ENCODE measurements around the gene OR52K1.
A peak's percentile ranks its signal among the peaks of the same experiment; 100 is the strongest.
"Not testable (repeated sequence)": the region's sequence is repeated elsewhere in the genome, so short reads cannot be mapped to it uniquely, and the experiment has no call there.

The OR52K1 gene

GRCh38 chr11:4482445-4482844 lies at the start of gene OR52K1:
TSS of gene OR52K1 (plus strand) at chr11:4482646. CDS start at chr11:4488901, 6,255 bp downstream.
- DNase-seq = no peak

GRCh38 chr11:4433856-4434255 lies 48.6 kb upstream of the OR52K1 start:
- no peak for DNase-seq

GRCh38 chr11:4436411-4436810 lies 46.0 kb upstream of the OR52K1 start:
- no peak for DNase-seq

- no peak for DNase-seq
Measured at GRCh38 chr11:4441515-4441914, 40.9 kb upstream of the OR52K1 start.

GRCh38 chr11:4443232-4443891 lies 39.1 kb upstream of the OR52K1 start:
- no peak for DNase-seq

- DNase-seq = no peak
Measured at GRCh38 chr11:4448995-4449394, 33.5 kb upstream of the OR52K1 start, which contains the start of gene OR52K2. TSS of gene OR52K2 (plus strand) at chr11:4449295. CDS start at chr11:4449340, 45 bp downstream.

GRCh38 chr11:4453118-4453517 lies 29.3 kb upstream of the OR52K1 start:
- DNase-seq = no peak

- no peak for DNase-seq
Measured at GRCh38 chr11:4454021-4454420, 28.4 kb upstream of the OR52K1 start.

GRCh38 chr11:4455419-4455818 lies 27.0 kb upstream of the OR52K1 start:
- DNase-seq = peak in 1 of 2 donors; percentile 39

- no peak for DNase-seq
Measured at GRCh38 chr11:4459500-4459899, 22.9 kb upstream of the OR52K1 start.

- no peak for DNase-seq
Measured at GRCh38 chr11:4460151-4460550, 22.3 kb upstream of the OR52K1 start.

GRCh38 chr11:4464216-4465159 lies 18.0 kb upstream of the OR52K1 start:
- DNase-seq = no peak

- no peak for DNase-seq
Measured at GRCh38 chr11:4465407-4465806, 17.0 kb upstream of the OR52K1 start.

GRCh38 chr11:4466131-4466870 lies 16.1 kb upstream of the OR52K1 start:
- DNase-seq = no peak

- no peak for DNase-seq
Measured at GRCh38 chr11:4466871-4467442, 15.5 kb upstream of the OR52K1 start.

GRCh38 chr11:4467811-4468606 lies 14.4 kb upstream of the OR52K1 start:
- DNase-seq = no peak

- no peak for DNase-seq
Measured at GRCh38 chr11:4479644-4480043, 2.8 kb upstream of the OR52K1 start.

GRCh38 chr11:4480577-4481239 lies 1.7 kb upstream of the OR52K1 start:
- no peak for DNase-seq

GRCh38 chr11:4481240-4481582 lies 1.2 kb upstream of the OR52K1 start:
- no peak for DNase-seq

GRCh38 chr11:4484310-4484709 lies 1.9 kb downstream of the OR52K1 start:
- no peak for DNase-seq

GRCh38 chr11:4491405-4491804 lies 9.0 kb downstream of the OR52K1 start:
- not testable (repeated sequence) for DNase-seq
